Adrenal gland (tissue), 5 donors: ENCODE results near the gene NOXA1.

Source experiments
- POLR2A ChIP-seq, 2 donors: fragments of 450-650 bp; IDR thresholded peaks; one replicate each; pipeline ENCODE4 v1.6.1; 2017; ENCODE audit warnings: antibody characterized with exemption in 2 of 2, mild to moderate bottlenecking in 2 of 2, moderate library complexity in 1 of 2
- TF ChIP-seq, protein P1 (sequence below), 6 experiments: fragments of 450-650 bp in 4 of 6; fragments of 200-600 bp in 2 of 6; sonication (generic) in 1 of 6; IDR thresholded peaks; 1 replicate in 5 of 6; 2 replicates in 1 of 6; pipeline versions ENCODE4 v1.5.1 to v1.8.0; 2016 to 2021; ENCODE audit warnings: antibody characterized with exemption in 6 of 6, mild to moderate bottlenecking in 2 of 6, moderate library complexity in 1 of 6
- donor health status: DM: no; HTN: no; CAD: no.

DNA sequence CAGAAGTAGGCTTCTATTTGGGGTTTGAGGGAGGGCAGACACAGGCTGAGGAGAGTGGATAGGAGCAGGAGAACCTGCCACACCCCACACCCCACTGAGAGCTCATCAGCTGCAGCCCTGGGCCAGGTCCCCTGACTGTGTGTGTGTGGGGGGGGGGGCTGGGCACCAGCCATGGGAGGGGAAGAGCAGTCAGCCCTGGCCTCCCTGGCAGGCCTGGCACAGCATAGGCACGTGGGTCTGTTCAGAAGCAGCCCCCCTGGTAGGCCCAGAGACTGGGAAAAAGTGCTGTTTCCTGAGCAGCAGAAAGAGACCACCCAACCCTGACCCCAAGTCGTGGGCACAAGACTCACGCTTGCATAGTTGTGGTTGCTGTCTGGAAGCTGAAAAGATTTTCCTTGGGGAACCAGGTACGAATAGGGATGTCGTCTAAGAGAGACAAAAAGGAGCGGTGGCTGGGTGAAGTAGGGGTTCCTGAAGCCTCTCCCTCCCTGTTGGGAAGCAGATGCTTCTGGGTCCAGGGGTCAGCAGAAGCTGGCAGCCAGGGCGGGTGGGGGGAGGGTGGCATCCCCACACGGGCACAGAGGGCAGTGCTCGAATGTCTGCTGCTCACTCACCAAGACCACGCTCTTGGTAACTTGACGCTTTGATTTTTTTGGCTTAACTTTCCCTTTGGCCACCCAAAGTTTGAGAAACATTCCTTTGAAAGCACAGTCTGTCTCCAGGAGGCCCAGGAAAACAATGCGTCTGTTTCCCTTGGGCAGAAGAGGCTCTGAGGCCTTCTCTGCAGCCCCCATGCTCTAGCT lies 33.1 kb downstream of the NOXA1 start:
- TF ChIP-seq, protein P1, sequence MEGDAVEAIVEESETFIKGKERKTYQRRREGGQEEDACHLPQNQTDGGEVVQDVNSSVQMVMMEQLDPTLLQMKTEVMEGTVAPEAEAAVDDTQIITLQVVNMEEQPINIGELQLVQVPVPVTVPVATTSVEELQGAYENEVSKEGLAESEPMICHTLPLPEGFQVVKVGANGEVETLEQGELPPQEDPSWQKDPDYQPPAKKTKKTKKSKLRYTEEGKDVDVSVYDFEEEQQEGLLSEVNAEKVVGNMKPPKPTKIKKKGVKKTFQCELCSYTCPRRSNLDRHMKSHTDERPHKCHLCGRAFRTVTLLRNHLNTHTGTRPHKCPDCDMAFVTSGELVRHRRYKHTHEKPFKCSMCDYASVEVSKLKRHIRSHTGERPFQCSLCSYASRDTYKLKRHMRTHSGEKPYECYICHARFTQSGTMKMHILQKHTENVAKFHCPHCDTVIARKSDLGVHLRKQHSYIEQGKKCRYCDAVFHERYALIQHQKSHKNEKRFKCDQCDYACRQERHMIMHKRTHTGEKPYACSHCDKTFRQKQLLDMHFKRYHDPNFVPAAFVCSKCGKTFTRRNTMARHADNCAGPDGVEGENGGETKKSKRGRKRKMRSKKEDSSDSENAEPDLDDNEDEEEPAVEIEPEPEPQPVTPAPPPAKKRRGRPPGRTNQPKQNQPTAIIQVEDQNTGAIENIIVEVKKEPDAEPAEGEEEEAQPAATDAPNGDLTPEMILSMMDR (IDR thresholded peaks at IDR 0.05): no peak
- TF ChIP-seq POLR2A (IDR thresholded peaks at IDR 0.05): no peak
